ENCODE data around the gene MDM2. TPM values are rescaled to one million over a fixed set of nuclear protein-coding genes. Genes with fewer than 3 reads are reported as not detected.

MDM2 gene
- total RNA-seq, 1 experiment from 2014 or later: 97.1 TPM

DNA sequence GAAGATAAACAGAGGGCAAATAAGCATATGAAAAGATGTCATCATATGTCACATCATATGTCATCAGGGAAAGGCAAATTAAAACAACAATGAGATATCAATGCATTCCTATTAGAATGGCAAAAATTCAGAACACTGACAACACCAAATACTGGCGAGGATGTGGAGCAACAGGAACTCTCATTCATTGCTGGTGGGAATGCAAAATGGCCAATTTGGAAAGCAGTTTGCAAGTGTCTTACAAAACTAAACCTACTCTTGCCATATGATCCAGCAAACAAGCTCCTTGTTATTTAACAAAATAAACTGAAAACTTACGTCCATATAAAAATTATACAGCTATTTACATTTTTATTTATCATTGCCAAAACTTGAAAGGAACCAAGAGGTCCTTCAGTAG is 92.3 kb downstream of the MDM2 start:
- CTCF ChIA-PET: interaction anchor here (1.8 kb wide), 1 partner anchor 165 kb away, joined by 8 read pairs; no protein-coding TSS in a partner anchor
- no peak for DNase-seq
- BruUV-seq (replicated peaks): no TSS peak
- Mint-ChIP-seq H3K4me3 (ENCODE audit: low read depth, unreplicated experiment) (no peak overlapping the region), H3K36me3 (ENCODE audit: insufficient read depth, unreplicated experiment) (no peaks in the 10 kb centered on the region), H3K4me1 (ENCODE audit: low read depth, unreplicated experiment) (peaks cover 23% of the 10 kb centered on the region), H3K27me3 (ENCODE audit: unreplicated experiment) (no peaks in the 10 kb centered on the region), H3K9me3 (ENCODE audit: low read depth, unreplicated experiment) (no peaks in the 10 kb centered on the region), H3K27ac (ENCODE audit: unreplicated experiment) (no peak overlapping the region)
- intact Hi-C loops (cut with micrococcal nuclease; ENCODE audit: unreplicated experiment): no loop called here
- TF ChIP-seq, protein P1, sequence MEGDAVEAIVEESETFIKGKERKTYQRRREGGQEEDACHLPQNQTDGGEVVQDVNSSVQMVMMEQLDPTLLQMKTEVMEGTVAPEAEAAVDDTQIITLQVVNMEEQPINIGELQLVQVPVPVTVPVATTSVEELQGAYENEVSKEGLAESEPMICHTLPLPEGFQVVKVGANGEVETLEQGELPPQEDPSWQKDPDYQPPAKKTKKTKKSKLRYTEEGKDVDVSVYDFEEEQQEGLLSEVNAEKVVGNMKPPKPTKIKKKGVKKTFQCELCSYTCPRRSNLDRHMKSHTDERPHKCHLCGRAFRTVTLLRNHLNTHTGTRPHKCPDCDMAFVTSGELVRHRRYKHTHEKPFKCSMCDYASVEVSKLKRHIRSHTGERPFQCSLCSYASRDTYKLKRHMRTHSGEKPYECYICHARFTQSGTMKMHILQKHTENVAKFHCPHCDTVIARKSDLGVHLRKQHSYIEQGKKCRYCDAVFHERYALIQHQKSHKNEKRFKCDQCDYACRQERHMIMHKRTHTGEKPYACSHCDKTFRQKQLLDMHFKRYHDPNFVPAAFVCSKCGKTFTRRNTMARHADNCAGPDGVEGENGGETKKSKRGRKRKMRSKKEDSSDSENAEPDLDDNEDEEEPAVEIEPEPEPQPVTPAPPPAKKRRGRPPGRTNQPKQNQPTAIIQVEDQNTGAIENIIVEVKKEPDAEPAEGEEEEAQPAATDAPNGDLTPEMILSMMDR (IDR thresholded peaks at IDR 0.05; ENCODE audit: unreplicated experiment): no peak

Other genes starting within 250 kb of the MDM2 start
- 158 and 159 TPM in 2 replicates for gene RAP1B, start 197.3 kb upstream of the MDM2 start, total RNA-seq (2022)
- gene NUP107, start 121.2 kb upstream of the MDM2 start, total RNA-seq (2022): 110 and 112 TPM in 2 replicates
- 7.9 and 10.8 TPM in 2 replicates for gene SLC35E3, start 62.0 kb upstream of the MDM2 start, total RNA-seq (2022)
- gene CPM, start 125.0 kb downstream of the MDM2 start, total RNA-seq (2022): 11.9 and 36.1 TPM in 2 replicates